HepG2 (cell line): ENCODE results near the gene VWCE. TPM values are rescaled to one million over a fixed set of nuclear protein-coding genes. Genes with fewer than 3 reads are reported as not detected.

Experiments
- ATRX ChIP-seq: sonication (generic); formaldehyde crosslinking; IDR thresholded peaks from 2 replicates; pipeline ENCODE4 v1.4.0; 2020; ENCODE audit warnings: missing genetic modification reagents, borderline replicate concordance
- BHLHE40 ChIP-seq: IDR thresholded peaks from 2 replicates; pipeline ENCODE4 v1.6.1; 2011; ENCODE audit warnings: low read length, improper control_type of control experiment
- CBX2 ChIP-seq, 2 experiments: fragments of 200-600 bp in 1 of 2; sonication (generic); formaldehyde crosslinking in 1 of 2; IDR thresholded peaks; 2 replicates each; pipeline versions ENCODE4 v1.7.0 to v1.8.1; 2018 to 2022; ENCODE audit warnings: low read depth in 2 of 2, low read length in 1 of 2, mild to moderate bottlenecking in 1 of 2, missing genetic modification reagents in 1 of 2
- HDAC6 ChIP-seq: fragments of 200-600 bp; sonication (generic); IDR thresholded peaks from 2 replicates; pipeline ENCODE4 v1.7.0; 2017; ENCODE audit warnings: mild to moderate bottlenecking, antibody characterized with exemption, low read length, low read depth
- KLF16 ChIP-seq, 2 experiments: sonication (generic) in 1 of 2; formaldehyde crosslinking in 1 of 2; IDR thresholded peaks; 2 replicates each; pipeline versions ENCODE4 v1.6.1 to v1.8.0; 2016 to 2023; ENCODE audit warnings: missing genetic modification reagents in 2 of 2, missing compliant biosample characterization in 1 of 2
- LCORL ChIP-seq, 2 experiments: fragments of 450-650 bp in 1 of 2; sonication (generic) in 1 of 2; formaldehyde crosslinking in 1 of 2; IDR thresholded peaks; 2 replicates each; pipeline versions ENCODE4 v1.5.0 to v1.6.1; 2017 to 2020; ENCODE audit warnings: antibody characterized with exemption in 1 of 2, missing genetic modification reagents in 1 of 2
- MTERF4 ChIP-seq: sonication (generic); formaldehyde crosslinking; IDR thresholded peaks from 2 replicates; pipeline ENCODE4 v1.8.0; 2023; ENCODE audit warnings: mild to moderate bottlenecking, missing genetic modification reagents
- NAIF1 ChIP-seq: sonication (generic); formaldehyde crosslinking; IDR thresholded peaks from 2 replicates; pipeline ENCODE4 v1.5.0; 2020; ENCODE audit warnings: mild to moderate bottlenecking, missing genetic modification reagents, borderline replicate concordance
- RXRA ChIP-seq: sonication (generic); formaldehyde crosslinking; IDR thresholded peaks from 2 replicates; pipeline ENCODE4 v1.5.1; 2020; ENCODE audit warnings: missing genetic modification reagents
- SIX4 ChIP-seq: sonication (generic); formaldehyde crosslinking; IDR thresholded peaks from 2 replicates; pipeline ENCODE4 v1.4.0; 2020; ENCODE audit warnings: missing genetic modification reagents
- SOX13 ChIP-seq, 3 experiments: fragments of 450-650 bp in 1 of 3; sonication (generic) in 1 of 3; formaldehyde crosslinking in 1 of 3; IDR thresholded peaks in 2 of 3; conservative IDR thresholded peaks in 1 of 3; 2 replicates each; pipeline versions ENCODE4 v1.5.0 to v1.6.1; 2016 to 2020; ENCODE audit warnings: antibody characterized with exemption in 1 of 3, mild to moderate bottlenecking in 1 of 3, missing compliant biosample characterization in 1 of 3, missing genetic modification reagents in 1 of 3, moderate library complexity in 1 of 3
- SP2 ChIP-seq: sonication (generic); formaldehyde crosslinking; IDR thresholded peaks from 2 replicates; pipeline ENCODE4 v1.5.1; 2020; ENCODE audit warnings: mild to moderate bottlenecking, missing genetic modification reagents
- SP5 ChIP-seq: IDR thresholded peaks from 2 replicates; pipeline ENCODE4 v1.6.1; 2016; ENCODE audit warnings: low read depth, borderline replicate concordance
- SSRP1 ChIP-seq: IDR thresholded peaks from 2 replicates; pipeline ENCODE4 v1.6.1; 2016; ENCODE audit warnings: control low read depth
- U2AF1 ChIP-seq: fragments of 200-400 bp; formaldehyde crosslinking; optimal IDR thresholded peaks from 2 replicates; pipeline ENCODE3; 2017; ENCODE audit warnings: mild to moderate bottlenecking, low read depth, low read length
- ZC3H4 ChIP-seq: sonication (generic); formaldehyde crosslinking; IDR thresholded peaks from 2 replicates; pipeline ENCODE4 v1.4.0; 2020; ENCODE audit warnings: missing genetic modification reagents, borderline replicate concordance
- ZFP90 ChIP-seq: sonication (generic); formaldehyde crosslinking; IDR thresholded peaks from 2 replicates; pipeline ENCODE4 v1.8.0; 2022; ENCODE audit warnings: missing genetic modification reagents, mild to moderate bottlenecking, inconsistent platforms, borderline replicate concordance
- ZGPAT ChIP-seq: IDR thresholded peaks from 2 replicates; pipeline ENCODE4 v1.6.1; 2016; ENCODE audit warnings: mild to moderate bottlenecking
- ZNF205 ChIP-seq: IDR thresholded peaks from 2 replicates; pipeline ENCODE4 v1.6.1; 2018; ENCODE audit warnings: missing biosample characterization, missing genetic modification reagents
- ZNF496 ChIP-seq: sonication (generic); formaldehyde crosslinking; IDR thresholded peaks from 2 replicates; pipeline ENCODE4 v1.8.1; 2023; ENCODE audit warnings: mild to moderate bottlenecking, moderate library complexity, missing genetic modification reagents; ENCODE audit not compliant: insufficient replicate concordance
- ZNF563 ChIP-seq: sonication (generic); formaldehyde crosslinking; IDR thresholded peaks from 2 replicates; pipeline ENCODE4 v1.8.0; 2022; ENCODE audit warnings: mild to moderate bottlenecking, moderate library complexity, missing genetic modification reagents
- ZNF737 ChIP-seq: sonication (generic); formaldehyde crosslinking; IDR thresholded peaks from 2 replicates; pipeline ENCODE4 v1.5.0; 2020; ENCODE audit warnings: missing genetic modification reagents, mild to moderate bottlenecking, borderline replicate concordance
- ZNF788 ChIP-seq: sonication (generic); formaldehyde crosslinking; IDR thresholded peaks from 2 replicates; pipeline ENCODE4 v1.5.0; 2020; ENCODE audit warnings: mild to moderate bottlenecking, missing genetic modification reagents, borderline replicate concordance
- polyA plus RNA-seq, 8 experiments: library from polyadenylated mRNA; depleted of rRNA in 3 of 8; stranded (reverse) in 7 of 8; unstranded in 1 of 8; fragments of >200 nt; fragmentation: Illumina TruSeq in 4 of 8; extraction: Trizol in 4 of 8; gene quantifications; 2 replicates each; pipeline versions ENCODE4 v1.2.1 to v1.2.3, GENCODE V29; 2011 to 2016; ENCODE audit warnings: low read depth in 4 of 8, missing spikeins in 1 of 8, mixed read lengths in 1 of 8; ENCODE audit not compliant: insufficient read depth in 1 of 8
- total RNA-seq, 5 experiments: library from RNA; depleted of rRNA; stranded (reverse); fragments of >200 nt; fragmentation: Illumina TruSeq; extraction: Trizol; gene quantifications; 2 replicates each; pipeline ENCODE4 v1.2.3, GENCODE V29; 2016; ENCODE audit warnings: low read depth in 1 of 5

Gene VWCE
- total and polyA plus RNA-seq, 2 of the 13 experiments (the other 11 are each of a cell fraction or from before 2014, with no cell fraction given), result 27.6 to 58.3 TPM

DNA sequence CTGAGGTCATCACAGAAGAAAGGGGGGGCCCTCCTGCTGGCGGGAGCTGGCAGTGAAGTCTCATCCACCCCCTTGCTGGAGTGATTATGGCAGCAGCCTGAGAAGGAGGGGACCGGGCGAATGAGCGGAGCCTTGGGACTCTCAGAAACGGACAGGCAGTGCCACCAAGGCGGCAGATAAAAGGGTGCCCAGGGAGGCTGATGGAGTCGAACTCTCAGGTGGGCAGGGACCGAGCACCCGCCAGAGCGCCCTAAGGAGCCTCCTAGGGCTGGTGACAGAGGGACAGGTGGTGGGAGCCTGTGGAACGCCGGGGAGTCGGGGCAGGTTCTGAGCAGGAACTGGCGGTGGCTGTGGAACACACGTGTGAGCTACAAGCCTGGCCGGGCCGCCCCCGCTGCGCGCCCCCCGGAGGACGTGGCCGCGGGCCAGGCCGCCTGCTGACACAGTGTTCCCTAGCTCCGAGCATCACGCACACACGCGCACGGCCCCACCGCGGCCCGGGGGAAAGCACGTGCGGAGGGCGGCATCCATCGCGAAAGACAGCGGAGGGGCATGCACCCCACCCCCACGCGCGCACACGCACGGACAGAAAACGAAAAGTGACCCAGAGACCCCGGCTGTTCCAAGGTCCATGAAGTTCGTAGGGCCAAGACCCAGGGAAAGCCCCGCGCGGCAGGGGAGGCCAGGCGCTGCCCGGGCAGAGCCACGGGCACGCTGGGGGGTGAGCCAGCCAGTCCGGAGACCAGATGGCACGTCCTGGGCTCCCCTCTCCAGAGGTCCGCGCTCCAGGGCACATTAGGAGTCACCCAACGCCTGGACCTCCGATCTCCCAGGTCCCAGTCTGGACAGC lies 1.0 kb downstream of the VWCE start (continued):
- TF ChIP-seq ZNF205 (CRISPR knock-in tag) (no peak), RXRA (CRISPR knock-in tag) (peak; percentile 44; the same call in 1 of the 2 replicates), ZNF496 (CRISPR knock-in tag) (no peak), ZNF563 (CRISPR knock-in tag) (0 out of 2 replicates have a peak, but pooled peaks have one; percentile 53), NAIF1 (CRISPR knock-in tag) (no peak; the same call in 1 of the 2 replicates), BHLHE40 (peak; percentile 77), SOX13 (IDR thresholded peaks at IDR 0.05) (no peak), SOX13 (CRISPR knock-in tag; conservative IDR thresholded peaks at IDR 0.05 in 1 of 2, IDR thresholded peaks at IDR 0.05 in 1 of 2) (0 out of 4 replicates have a peak, but pooled peaks of 1 of the 2 experiments have one; percentile 26), ATRX (no peak), ZC3H4 (CRISPR knock-in tag) (no peak), KLF16 (CRISPR knock-in tag; IDR thresholded peaks at IDR 0.05) (no peak; a peak in 1 of 4 replicates), LCORL (IDR thresholded peaks at IDR 0.05) (no peak), LCORL (CRISPR knock-in tag; IDR thresholded peaks at IDR 0.05) (0 out of 2 replicates have a peak, but pooled peaks have one; percentile 25), SP2 (CRISPR knock-in tag) (peak; percentile 44), CBX2 (IDR thresholded peaks at IDR 0.05; ENCODE audit: low read depth, low read length) (no peak), CBX2 (CRISPR knock-in tag; IDR thresholded peaks at IDR 0.05; ENCODE audit: low read depth) (no peak), MTERF4 (CRISPR knock-in tag) (peak; percentile 85), ZNF737 (CRISPR knock-in tag) (no peak), U2AF1 (no peak), HDAC6 (no peak), ZFP90 (CRISPR knock-in tag) (no peak), SP5 (CRISPR knock-in tag) (no peak), SSRP1 (CRISPR knock-in tag) (no peak), SIX4 (CRISPR knock-in tag) (no peak), ZGPAT (CRISPR knock-in tag) (no peak), ZNF788 (peak; percentile 50; the same call in 1 of the 2 replicates)
